ENCODE results near the gene USP40.

The USP40 gene

DNA sequence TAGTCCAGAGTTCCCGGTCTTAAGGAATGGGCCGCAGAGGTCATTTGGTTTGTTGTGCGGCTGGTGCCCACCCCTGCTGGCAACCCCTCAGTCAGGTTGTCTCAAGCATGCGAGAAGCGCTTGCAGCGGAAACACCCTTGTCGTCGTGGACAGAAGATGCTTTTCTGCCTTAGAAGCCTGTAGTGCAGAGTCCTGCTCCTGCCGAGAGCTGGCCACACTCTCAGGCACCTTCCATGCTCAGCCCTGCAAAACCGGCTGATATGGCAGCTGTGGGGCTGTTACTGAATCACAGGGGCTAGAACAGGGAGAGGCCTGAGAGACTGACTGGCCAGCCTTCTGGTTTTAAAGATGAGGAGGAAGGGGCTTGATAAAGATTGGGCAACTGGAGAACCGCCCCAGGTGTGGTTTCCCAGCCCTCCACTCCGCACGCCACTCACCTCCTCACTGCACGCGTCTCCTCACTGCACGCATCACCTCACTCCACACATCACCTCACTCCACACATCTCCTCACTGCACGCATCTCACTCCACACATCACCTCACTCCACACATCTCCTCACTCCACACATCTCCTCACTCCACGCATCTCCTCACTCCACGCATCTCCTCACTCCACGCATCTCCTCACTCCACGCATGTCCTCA lies 103.6 kb downstream of the USP40 start:
- DNase-seq: no peak

DNA sequence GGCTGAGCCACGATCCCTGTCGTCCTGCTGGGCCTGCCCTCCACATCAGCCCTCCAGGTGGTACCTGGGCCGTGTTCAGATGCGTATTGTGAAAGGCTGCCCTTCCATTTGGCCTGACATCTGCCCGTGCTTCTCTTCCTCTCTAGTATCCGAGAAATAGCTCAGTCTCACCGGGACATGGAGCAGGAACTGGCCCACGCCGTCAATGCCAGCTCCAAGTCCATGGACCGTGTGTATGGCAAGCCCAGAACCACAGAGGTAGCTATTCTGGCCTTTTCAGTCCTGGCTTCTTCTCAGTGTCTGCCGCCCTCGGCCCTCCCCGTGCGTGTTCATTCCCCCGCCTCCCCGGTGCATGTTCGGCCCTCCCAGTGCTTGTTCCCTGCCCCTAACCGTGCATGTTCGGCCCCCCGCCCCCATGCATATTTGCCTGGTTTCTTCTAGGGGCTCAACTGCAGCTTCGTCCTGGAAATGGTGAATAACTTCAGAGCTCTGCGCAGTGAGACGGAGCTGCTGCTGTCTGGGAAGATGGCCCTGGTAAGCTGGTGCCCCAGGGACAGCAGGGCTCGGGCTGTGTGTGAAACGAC lies 104.3 kb downstream of the USP40 start:
- no peak for DNase-seq

DNA sequence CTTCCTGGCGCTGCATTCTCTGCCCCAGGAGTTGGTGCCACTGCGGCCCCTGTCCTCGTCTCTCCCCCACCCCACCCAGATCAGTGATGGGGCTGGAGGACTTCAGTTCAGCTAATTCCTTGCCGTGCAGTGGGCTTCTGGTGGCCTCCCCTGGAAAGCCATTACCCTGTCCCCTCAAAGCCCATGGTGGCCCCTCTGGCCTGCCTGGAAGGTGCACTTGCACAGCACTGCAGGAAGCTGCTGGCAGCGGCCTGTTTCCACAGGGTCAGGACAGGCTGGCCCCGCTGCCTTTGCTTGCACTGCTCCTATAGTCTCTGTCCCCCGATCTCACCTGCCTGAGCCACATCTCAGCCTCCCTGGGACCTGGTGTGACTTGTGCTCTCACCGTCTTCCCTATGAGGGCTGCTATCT lies 105.1 kb downstream of the USP40 start:
- no peak for DNase-seq

DNA sequence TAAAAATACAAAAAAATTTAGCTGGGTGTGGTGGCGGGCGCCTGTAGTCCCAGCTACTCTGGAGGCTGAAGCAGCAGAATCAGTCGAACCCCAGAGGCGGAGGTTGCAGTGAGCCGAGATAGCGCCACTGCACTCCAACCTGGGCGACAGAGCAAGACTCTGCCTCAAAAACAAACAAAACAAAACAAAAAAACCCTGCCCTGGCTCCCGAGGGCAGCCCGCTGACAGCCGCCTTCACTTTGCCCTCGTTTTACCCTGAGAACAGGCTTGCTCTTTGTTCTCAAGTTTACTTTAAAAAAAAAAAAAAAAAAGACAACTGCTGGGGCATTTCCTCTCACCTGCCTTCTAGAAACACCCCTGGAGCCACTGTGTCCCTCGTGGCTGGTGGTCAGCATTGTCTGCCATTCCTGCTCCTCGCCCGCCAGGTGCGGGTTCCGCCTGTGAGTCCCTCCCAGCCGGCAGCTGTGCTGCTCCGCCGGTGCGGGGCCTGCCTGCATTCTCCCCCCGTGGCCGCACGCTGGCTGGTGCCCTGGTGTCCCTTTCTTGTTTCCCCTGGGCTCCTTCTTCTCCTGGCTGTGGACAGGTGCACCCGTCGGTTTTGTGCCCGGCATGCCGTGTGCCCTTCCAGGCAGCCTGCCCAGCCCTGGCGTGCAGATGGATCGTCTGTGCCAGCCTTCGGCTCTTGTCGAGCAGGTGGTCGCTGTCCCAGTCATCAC lies 105.7 kb downstream of the USP40 start:
- DNase-seq: peak in 8 of 56 donors; percentile 8 to 62 (median 21)

DNA sequence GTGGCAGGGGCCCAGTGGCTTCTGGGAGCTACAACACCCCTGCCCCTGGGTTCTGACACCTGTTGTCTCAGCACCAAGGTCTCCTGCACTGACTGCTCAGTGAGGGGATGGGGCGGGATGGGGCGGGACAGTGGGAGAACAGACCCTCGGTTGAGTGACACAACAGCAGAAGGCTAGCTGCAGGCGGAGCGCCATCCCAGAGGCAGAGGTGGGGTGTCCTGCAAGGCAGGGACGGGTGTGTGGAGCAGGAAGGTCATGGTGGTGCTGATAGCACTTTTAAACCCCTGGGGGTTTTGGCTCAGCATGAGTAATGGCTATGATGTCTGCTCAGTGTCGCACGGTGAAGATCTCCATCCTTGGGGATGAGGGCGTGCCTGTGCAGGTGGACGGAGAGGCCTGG lies 107.2 kb downstream of the USP40 start:
- DNase-seq: no peak

DNA sequence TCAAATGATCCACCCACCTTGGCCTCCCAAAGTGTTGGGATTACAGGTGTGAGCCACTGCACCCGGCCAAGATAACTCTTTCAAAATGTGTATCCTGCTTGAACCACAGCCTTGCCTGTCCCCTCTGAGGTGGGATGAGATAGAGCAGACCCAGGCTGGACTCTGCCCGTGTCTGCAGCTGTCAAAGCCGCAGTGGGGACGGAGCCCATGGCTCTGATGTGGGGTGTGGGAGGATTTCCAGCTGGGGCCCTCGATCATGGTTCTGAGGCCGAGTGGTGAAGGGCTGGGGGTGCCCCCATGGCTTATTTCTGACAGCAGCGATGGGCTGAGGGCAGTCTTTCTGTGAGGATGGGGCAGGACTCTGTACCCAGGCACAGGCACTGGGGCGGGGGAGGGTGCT lies 107.8 kb downstream of the USP40 start:
- DNase-seq: no peak

DNA sequence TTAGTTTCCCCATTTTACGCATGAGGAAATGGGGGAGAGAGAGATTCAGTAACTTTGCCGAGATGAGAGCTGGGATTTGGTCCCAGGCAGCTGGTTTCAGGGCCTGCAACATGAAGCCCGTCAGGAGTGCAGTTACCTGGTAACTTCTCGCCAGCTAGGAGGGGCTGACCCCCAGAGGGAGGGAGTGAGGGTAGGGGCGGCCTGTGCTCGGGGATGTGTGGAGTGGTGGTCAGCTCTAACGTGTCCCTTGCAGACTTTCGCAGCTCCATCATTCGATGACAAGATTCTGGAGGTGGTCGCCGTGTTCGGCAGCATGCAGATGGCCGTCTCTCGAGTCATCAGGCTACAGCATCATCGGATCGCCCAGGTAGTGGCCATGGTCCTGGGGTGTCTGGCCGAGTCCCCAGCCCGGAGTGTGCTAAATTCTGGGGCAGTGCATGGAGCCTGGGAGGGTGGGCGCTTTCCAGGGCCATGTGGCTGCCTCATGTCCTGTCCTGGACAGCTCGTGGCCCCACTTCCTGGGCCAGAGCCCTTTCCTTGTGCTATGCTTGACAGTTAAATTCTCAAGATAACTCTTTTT lies 108.5 kb downstream of the USP40 start:
- no peak for DNase-seq

DNA sequence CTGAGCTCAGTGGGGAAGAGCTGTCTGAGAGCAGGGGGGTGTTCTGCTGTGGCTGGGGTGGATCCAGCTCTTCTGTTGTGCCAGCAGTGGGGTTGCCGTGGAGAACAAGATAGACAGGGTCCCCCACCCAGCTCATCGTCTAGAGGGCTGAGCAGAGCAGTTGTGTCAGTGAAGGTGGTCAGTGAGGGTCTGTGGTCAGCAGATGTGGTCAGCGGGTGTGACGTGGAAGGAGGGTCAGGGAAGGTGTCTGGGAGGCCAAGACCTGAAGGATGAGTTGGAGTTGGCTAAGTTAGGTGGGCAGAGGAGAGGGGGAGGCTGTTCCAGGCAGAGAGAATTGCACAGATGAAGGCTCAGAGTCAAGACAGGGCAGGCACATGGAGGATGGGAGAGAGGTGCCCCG lies 109.2 kb downstream of the USP40 start:
- no peak for DNase-seq

DNA sequence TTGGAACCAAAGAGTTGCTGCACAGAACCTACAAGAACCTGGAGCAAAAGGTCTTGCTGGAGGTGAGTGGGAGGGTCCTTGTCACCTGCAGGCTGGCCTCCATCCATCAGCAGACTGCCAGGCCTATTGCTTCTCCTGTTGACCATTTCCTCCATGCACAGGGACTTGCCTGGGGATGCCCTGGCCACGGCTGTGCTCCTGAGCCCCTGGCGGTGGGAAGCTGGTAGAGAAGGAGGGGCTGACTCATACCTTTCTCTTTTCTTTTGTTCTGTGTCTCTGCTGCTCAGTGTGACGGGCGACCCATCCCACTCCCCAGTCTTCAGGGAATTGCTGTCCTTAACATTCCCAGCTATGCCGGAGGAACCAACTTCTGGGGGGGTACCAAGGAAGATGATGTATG lies 109.6 kb downstream of the USP40 start:
- no peak for DNase-seq

DNA sequence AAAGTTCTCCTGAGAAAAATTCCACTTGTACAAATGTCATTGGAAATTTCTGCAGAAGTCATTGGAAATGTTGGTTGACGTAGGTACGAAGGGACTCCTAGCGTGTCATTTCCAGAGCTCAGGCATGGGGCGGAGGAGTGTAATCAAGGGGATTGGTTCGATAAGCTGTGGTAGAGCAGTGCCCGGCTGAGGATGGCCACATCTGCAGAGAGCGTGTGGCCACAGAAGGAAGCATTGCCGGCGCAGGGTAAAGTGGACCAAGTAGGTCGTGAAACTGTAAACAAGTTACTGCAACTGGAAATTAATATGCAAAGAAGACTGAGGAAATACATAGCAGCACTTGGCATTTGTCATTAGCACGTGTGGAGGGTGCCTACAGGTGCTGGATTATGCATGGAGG lies 110.5 kb downstream of the USP40 start:
- DNase-seq: no peak

DNA sequence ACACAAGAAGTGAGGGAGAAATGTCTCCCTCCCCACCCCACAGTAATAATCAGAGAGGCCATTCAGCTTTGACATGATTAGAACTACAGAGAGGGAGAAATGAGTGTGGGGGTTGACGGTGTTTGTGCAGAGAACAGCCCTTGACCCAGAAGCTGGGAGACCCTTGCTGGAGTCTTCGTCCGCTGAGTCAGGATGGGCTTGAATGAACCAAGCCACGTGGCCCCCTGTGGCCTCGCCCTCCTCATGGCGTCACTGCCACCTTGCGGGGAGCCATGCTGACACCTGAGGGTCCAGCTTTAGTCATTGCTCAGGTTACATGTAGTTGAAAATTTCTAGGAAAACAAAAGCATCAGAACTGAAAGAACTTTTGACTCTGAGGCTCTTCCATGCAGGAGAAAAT lies 111.1 kb downstream of the USP40 start:
- DNase-seq: no peak

DNA sequence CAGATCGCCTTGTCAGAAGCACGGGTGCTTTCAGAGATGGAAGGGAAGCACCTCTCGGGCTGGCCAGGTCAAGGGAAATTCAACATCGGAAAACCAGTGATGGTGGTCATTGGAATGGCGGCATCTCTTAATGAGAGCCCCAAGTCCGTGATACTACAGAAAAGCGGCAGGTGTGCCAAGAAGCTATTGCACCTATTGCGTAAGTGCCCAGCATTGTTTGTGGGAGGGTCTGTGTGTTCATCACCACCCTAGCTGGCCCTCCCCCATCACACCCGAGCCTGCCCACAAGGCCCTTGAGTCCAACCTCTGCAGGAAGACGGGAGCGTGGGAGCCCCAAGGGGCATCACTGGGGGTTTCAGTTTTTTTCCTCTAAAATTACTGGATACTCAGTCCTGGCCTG lies 111.6 kb downstream of the USP40 start:
- no peak for DNase-seq

DNA sequence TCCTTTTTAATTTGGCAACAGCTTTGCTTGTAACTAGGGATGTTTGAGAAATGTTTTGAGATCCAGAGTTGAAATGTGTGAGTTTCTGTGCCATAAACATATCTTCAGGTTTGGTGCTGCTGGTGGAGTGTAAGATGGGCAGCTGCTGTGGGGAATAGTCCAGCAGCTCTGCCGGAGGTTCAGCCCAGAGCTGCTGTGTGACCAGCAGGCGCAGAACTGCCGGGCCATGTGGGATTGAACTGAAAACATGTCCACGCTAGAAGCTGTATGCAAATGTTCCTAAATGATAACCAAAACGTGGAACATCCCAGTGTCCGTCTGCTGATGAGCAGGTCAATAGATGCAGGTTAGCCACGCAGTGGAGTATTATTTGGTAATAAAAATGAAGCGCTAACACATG lies 112.7 kb downstream of the USP40 start:
- DNase-seq: no peak

DNA sequence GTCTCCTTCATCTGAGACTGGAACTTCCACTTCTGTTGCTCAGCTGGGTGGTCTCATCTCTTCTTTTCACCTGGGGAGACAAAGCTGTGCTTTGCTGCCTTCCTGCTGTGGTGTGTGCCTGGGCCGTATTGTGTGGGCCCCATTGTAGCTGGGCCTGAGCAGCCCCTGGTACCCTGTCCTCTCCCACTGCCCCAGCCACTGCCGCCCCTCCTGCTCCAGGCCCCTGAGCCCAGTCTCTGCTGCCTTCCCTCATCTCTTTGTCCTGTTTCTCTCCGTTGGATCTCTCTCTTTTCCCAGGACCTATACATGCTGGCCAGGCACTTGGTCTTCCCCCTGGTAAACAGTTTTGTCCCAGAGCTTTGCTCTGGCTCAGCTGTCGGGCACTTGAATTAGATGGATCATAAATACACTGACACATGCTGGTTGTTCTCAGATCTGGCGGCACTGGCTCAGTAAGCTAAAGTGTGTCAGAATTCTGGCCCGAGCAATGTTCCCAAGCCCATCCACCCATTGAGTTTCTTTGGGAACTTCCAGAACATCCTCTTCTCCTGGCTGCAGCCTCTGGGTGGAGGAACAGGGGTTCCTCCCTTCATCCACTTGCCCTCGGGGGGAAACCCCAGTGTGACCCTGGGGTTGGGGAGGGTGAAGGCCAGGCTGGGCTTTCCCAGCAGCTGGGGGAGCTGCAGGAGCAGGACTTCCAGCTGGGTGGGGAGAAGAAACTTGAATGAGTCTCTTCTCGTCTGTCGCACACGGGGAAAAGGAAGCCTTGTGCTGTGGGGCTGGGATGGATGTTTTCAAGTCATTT lies 113.3 kb downstream of the USP40 start:
- DNase-seq: no peak

DNA sequence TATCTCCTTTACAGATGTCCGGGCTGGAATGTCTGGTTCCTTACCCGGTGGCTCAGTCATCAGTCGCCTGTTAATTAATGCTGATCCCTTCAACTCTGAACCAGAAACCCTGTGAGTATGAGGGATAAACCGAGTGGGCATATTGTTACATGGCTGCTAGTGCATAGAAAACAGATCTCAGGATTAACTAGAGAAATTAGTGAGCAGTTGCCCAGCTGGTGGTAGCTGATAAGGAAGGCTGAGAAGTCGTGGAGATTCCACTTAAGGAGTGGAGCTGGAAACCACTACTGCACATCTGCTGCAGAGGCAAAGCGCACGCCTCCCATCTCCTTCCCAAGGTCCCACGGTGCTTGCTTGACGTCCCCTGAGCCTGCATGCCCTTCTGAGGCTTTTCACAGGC lies 114.6 kb downstream of the USP40 start:
- DNase-seq: no peak

DNA sequence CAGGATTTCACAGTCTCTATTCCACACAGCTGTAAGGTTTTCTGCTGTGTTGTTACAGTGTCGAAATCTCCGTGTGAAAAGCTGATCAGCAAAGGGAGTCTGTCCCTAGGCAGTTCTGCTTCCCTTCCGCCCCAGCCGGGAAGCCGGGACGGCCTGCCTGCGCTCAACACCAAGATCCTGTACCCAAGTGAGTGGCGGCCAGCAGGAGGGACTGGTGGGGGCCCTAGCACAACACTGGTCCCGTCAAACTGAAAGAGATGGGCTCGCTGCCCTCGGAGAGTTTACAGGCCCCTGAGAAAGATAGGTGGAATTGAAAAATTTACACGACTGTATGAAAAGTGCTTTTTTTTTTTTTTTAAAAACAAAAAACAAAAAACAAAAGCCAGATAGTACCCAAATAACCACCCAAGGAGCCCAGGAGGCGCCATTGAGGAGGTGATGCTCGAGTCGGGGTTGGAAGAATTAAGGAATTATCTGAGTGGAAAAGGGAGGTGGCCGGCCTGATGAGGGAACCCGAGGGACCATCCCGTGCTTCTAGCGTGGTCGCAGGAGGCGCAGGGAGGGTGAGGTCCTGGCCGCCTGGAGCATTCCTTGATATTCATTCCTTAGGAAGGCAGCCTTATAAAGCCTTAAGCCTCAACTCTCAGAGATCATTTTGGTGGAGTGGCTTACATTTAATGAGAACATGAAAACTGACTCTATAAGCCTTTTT lies 115.6 kb downstream of the USP40 start:
- DNase-seq: no peak

DNA sequence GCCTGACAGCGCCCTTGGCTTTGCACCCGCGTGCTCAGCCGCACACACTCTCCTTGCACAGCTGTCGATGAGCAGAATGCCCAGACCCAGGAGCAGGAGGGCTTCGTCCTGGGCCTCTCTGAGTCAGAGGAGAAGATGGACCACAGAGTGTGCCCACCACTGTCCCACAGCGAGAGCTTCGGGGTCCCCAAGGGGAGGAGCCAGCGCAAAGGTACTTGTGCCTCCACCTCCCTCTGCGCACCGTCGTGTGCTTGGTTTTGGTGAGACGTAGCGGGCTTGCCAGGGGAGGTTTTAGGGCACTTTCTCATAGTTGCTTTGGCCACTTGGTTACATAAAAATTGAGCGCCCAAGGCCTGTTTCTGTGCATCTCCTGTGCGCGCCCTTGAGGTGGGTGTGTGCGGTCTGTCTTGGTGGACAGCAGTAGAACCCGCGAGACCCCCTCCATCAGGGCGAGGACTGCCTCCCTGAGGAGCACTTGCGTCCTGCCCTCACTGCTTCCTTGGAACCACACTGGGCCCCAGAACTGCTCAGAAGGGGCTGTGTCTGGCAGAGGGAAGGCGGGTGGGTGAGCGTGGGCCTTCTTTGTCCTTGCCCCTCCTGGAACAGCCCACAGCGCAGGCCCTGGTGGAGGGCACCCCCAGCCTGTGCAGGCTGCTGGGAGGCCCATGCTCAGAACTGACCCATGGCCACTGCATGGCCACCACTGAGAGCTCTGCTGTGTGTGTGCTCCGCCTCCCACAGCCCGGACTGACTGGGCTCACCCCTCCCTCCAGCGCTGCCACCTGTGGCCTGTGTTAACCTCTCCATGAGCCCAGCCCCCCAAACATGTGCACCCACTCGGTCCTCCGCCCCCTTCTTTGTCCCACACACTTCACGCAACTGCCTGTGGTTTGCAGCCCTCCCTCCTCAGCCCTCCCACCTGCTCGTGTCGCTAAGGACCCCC lies 116.4 kb downstream of the USP40 start:
- DNase-seq: no peak

DNA sequence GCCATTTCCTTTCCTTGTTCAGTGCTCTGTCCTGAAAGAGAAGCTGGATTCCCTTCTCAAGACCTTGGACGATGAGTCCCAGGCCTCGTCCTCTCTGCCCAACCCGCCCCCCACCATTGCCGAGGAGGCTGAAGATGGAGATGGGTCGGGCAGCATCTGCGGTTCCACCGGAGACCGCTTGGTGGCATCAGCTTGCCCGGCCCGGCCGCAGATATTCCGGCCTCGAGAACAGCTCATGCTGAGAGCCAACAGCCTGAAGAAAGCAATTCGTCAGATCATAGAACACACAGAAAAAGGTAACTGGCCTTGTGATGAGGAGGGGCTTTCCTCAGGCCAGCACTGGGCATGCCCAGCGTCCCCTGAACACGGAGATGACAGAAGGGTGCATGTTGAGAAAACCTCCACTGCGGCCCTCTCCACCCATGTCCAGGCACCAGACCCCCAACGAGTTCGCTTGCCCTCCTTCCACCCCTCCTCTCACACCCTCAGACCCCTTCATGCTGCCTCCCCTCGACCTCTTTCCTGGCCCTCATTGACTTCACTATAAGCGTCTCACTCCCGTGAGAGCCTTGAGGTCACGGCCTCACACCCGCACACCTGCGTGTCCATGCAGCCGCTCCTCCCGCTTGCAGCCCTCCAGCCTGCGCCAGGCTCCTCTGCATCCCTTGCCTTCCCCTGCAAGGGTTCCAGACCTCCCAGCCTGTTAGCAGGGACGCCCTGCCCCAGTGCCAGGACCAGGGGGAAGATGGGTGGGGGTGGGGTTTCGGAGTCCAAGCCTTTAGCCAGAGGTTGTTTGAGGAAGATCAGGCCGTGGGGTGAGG lies 117.3 kb downstream of the USP40 start:
- peak in 24 of 56 donors; percentile 14 to 61 (median 26) for DNase-seq

DNA sequence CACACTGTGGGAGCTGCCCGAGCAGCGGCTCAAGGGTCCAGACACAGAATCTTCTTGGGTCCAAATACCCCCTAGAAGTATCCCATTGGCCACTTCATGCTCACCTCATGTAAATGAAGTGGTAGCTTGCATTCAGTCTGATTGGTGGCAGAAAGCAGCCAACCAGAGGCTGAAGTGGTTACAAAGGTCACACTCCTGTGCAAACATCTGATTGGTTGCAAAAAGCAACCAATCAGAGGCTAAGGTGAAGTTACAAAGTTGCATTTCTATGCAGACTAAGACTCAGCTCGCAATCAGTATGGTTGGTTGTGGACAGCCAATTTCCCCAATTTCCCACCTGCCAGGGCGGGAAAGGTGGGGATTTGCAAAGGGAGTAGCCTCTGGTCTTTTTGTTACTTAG lies 118.0 kb downstream of the USP40 start:
- DNase-seq: no peak
